H1 (cell line): ENCODE data around the gene CYTIP. TPM values are rescaled to one million over a fixed set of nuclear protein-coding genes. Genes with fewer than 3 reads are reported as not detected.

Experiments
- CTCF ChIA-PET: fragments of 300-600 bp; sonication (Branson Sonifier 250); formaldehyde crosslinking; loops from one replicate; lab custom pipeline; 2021; ENCODE audit not compliant: partially characterized antibody; lab: Charles Lee
- POLR2A ChIA-PET: fragments of 300-600 bp; sonication (Branson Sonifier 250); formaldehyde crosslinking; loops from one replicate; lab custom pipeline; 2021; ENCODE audit warnings: inconsistent platforms; ENCODE audit not compliant: partially characterized antibody; lab: Charles Lee
- DNase-seq, 2 experiments: peaks; one replicate each; pipeline versions ENCODE4 v3.0.0 to v3.0.0-alpha.2; 2010 to 2022; ENCODE audit warnings: low spot score in 2 of 2, low read depth in 1 of 2, mixed read lengths in 1 of 2
- FAIRE-seq: peaks from 2 replicates; lab custom pipeline; 2011; peaks lifted over from hg19 to GRCh38; lab: Jason Lieb, UNC
- H2AFZ ChIP-seq: 2 replicates; pipeline ENCODE4 v1.8.1; 2012; ENCODE audit warnings: low read length, inconsistent platforms
- H2AK5ac ChIP-seq: 2 replicates; pipeline ENCODE4 v1.6.1; 2013; ENCODE audit warnings: low read depth, low read length
- H2BK120ac ChIP-seq: replicated peaks from 2 replicates; pipeline ENCODE3; 2013; ENCODE audit warnings: low read depth, low read length, inconsistent platforms
- H2BK12ac ChIP-seq: 2 replicates; pipeline ENCODE4 v1.6.1; 2013; ENCODE audit warnings: low read depth, low read length
- H2BK15ac ChIP-seq: 2 replicates; pipeline ENCODE4 v1.6.1; 2013; ENCODE audit warnings: low read length
- H2BK20ac ChIP-seq: 2 replicates; pipeline ENCODE4 v1.6.1; 2013; ENCODE audit warnings: low read length
- H2BK5ac ChIP-seq: 2 replicates; pipeline ENCODE4 v1.6.1; 2013; ENCODE audit warnings: low read depth, low read length
- H3K14ac ChIP-seq: 2 replicates; pipeline ENCODE4 v1.6.1; 2013; ENCODE audit warnings: inconsistent platforms; ENCODE audit not compliant: insufficient read length
- H3K18ac ChIP-seq: 2 replicates; pipeline ENCODE4 v1.6.1; 2013; ENCODE audit warnings: low read length; ENCODE audit errors: extremely low read depth
- H3K23ac ChIP-seq: 2 replicates; pipeline ENCODE4 v1.6.1; 2013; ENCODE audit warnings: inconsistent platforms; ENCODE audit not compliant: insufficient read length
- H3K23me2 ChIP-seq: 2 replicates; pipeline ENCODE4 v1.6.1; 2013; ENCODE audit warnings: low read depth, low read length
- H3K27ac ChIP-seq: 2 replicates; pipeline ENCODE4 v1.6.1; 2011; ENCODE audit warnings: low read depth, low read length, inconsistent platforms
- H3K27me3 ChIP-seq, 4 experiments: replicated peaks in 1 of 4; 1 replicate in 1 of 4; 2 replicates in 3 of 4; pipeline versions ENCODE4 v1.6.1 to v1.8.1; 2011 to 2013; ENCODE audit warnings: low read length in 3 of 4, mild to moderate bottlenecking in 3 of 4, inconsistent platforms in 2 of 4, mixed read lengths in 2 of 4, moderate library complexity in 1 of 4; ENCODE audit not compliant: control insufficient read depth in 3 of 4, insufficient read depth in 3 of 4; ENCODE audit errors: extremely low read depth in 1 of 4
- H3K36me3 ChIP-seq, 4 experiments: 2 replicates each; pipeline versions ENCODE4 v1.6.1 to v1.8.1; 2011 to 2013; ENCODE audit warnings: mild to moderate bottlenecking in 4 of 4, low read length in 3 of 4, moderate library complexity in 2 of 4, control low read depth in 1 of 4, inconsistent platforms in 1 of 4; ENCODE audit not compliant: insufficient read depth in 4 of 4, control insufficient read depth in 2 of 4
- H3K4ac ChIP-seq: replicated peaks from 2 replicates; pipeline ENCODE3; 2013; ENCODE audit warnings: low read length, low read depth, mixed read lengths, inconsistent platforms; ENCODE audit not compliant: insufficient read length
- H3K4me1 ChIP-seq, 4 experiments: replicated peaks in 1 of 4; 1 replicate in 1 of 4; 2 replicates in 3 of 4; pipeline versions ENCODE4 v1.6.1 to v1.8.1; 2011 to 2013; ENCODE audit warnings: low read length in 3 of 4, inconsistent platforms in 2 of 4, mixed read lengths in 1 of 4; ENCODE audit not compliant: insufficient read depth in 4 of 4, control insufficient read depth in 3 of 4
- H3K4me2 ChIP-seq, 2 experiments: 2 replicates each; pipeline versions ENCODE4 v1.6.1 to v1.8.1; 2011 to 2013; ENCODE audit warnings: low read depth in 2 of 2, low read length in 2 of 2, control low read depth in 1 of 2, inconsistent platforms in 1 of 2, mild to moderate bottlenecking in 1 of 2; ENCODE audit not compliant: insufficient read depth in 1 of 2
- H3K4me3 ChIP-seq, 4 experiments: fragments of 200-600, 300-600 bp in 1 of 4; sonication (generic), shearing (Covaris generic), sonication (Bioruptor Twin) in 1 of 4; 2 replicates each; pipeline versions ENCODE4 v1.5.1 to v1.8.1; 2011 to 2016; ENCODE audit warnings: low read length in 4 of 4, low read depth in 3 of 4, control low read depth in 2 of 4, inconsistent platforms in 2 of 4, mild to moderate bottlenecking in 2 of 4, mixed read lengths in 1 of 4, moderate library complexity in 1 of 4; ENCODE audit not compliant: insufficient read depth in 2 of 4; ENCODE audit errors: extremely low read depth in 1 of 4
- H3K56ac ChIP-seq: replicated peaks from 2 replicates; pipeline ENCODE3; 2013; ENCODE audit warnings: low read depth, mild to moderate bottlenecking, mixed read lengths, low read length, inconsistent platforms; ENCODE audit not compliant: insufficient read length
- H3K79me1 ChIP-seq: 2 replicates; pipeline ENCODE4 v1.6.1; 2013; ENCODE audit warnings: low read depth, low read length, control low read depth
- H3K79me2 ChIP-seq, 2 experiments: 2 replicates each; pipeline versions ENCODE4 v1.6.1 to v1.8.1; 2012 to 2013; ENCODE audit warnings: low read length in 2 of 2, mild to moderate bottlenecking in 2 of 2, inconsistent platforms in 1 of 2; ENCODE audit not compliant: insufficient read depth in 2 of 2, control insufficient read depth in 1 of 2
- H3K9ac ChIP-seq, 4 experiments: replicated peaks in 1 of 4; 1 replicate in 1 of 4; 2 replicates in 3 of 4; pipeline versions ENCODE4 v1.6.1 to v1.8.1; 2011 to 2013; ENCODE audit warnings: low read depth in 3 of 4, low read length in 3 of 4, control low read depth in 2 of 4, mild to moderate bottlenecking in 2 of 4, moderate library complexity in 2 of 4, inconsistent platforms in 1 of 4; ENCODE audit errors: extremely low read depth in 1 of 4
- H3K9me3 ChIP-seq, 2 experiments: 2 replicates each; pipeline versions ENCODE4 v1.6.1 to v1.8.1; 2012 to 2013; ENCODE audit warnings: mild to moderate bottlenecking in 2 of 2, moderate library complexity in 2 of 2, control low read depth in 1 of 2, inconsistent platforms in 1 of 2, low read depth in 1 of 2, low read length in 1 of 2, mixed read lengths in 1 of 2; ENCODE audit not compliant: insufficient read depth in 2 of 2
- H4K20me1 ChIP-seq, 2 experiments: replicated peaks in 1 of 2; 2 replicates each; pipeline versions ENCODE3 to v1.8.1; 2011 to 2013; ENCODE audit warnings: inconsistent platforms in 2 of 2, low read length in 2 of 2, mild to moderate bottlenecking in 1 of 2; ENCODE audit not compliant: insufficient read depth in 2 of 2, control insufficient read depth in 1 of 2
- H4K5ac ChIP-seq: 2 replicates; pipeline ENCODE4 v1.6.1; 2013; ENCODE audit warnings: low read length, low read depth, mixed read lengths, inconsistent platforms; ENCODE audit not compliant: insufficient read length
- H4K8ac ChIP-seq: 2 replicates; pipeline ENCODE4 v1.8.0; 2013; ENCODE audit warnings: mild to moderate bottlenecking, moderate library complexity, low read length, inconsistent platforms; ENCODE audit not compliant: insufficient read depth; ENCODE audit errors: extremely low read depth
- H4K91ac ChIP-seq: replicated peaks from 2 replicates; pipeline ENCODE3; 2013; ENCODE audit warnings: low read length, mixed read lengths, inconsistent platforms; ENCODE audit not compliant: insufficient read length
- EGR1 ChIP-seq: IDR thresholded peaks from 2 replicates; pipeline ENCODE4 v1.6.1; 2011; ENCODE audit warnings: low read depth, low read length, borderline replicate concordance
- GABPA ChIP-seq: IDR thresholded peaks from 2 replicates; pipeline ENCODE4 v1.6.1; 2011; ENCODE audit warnings: mild to moderate bottlenecking, low read length, moderate library complexity, borderline replicate concordance; ENCODE audit not compliant: insufficient read depth
- HDAC6 ChIP-seq: IDR thresholded peaks from one replicate; pipeline ENCODE4 v1.7.1; 2012; ENCODE audit warnings: low read depth, mild to moderate bottlenecking, inconsistent platforms, low read length, moderate library complexity
- POLR2A ChIP-seq, 2 experiments: IDR thresholded peaks; 1 replicate in 1 of 2; 2 replicates in 1 of 2; pipeline ENCODE4 v1.6.1; 2011; ENCODE audit warnings: low read depth in 2 of 2, low read length in 2 of 2, mild to moderate bottlenecking in 2 of 2; ENCODE audit errors: control extremely low read depth in 1 of 2
- RXRA ChIP-seq: IDR thresholded peaks from 2 replicates; pipeline ENCODE4 v1.6.1; 2011; ENCODE audit warnings: low read depth, mild to moderate bottlenecking, low read length, moderate library complexity; ENCODE audit not compliant: insufficient read depth
- SIN3A ChIP-seq, 2 experiments: IDR thresholded peaks in 1 of 2; conservative IDR thresholded peaks in 1 of 2; 2 replicates each; pipeline ENCODE4 v1.6.1; 2011 to 2012; ENCODE audit warnings: low read length in 2 of 2, improper control_type of control experiment in 1 of 2, low read depth in 1 of 2, mild to moderate bottlenecking in 1 of 2
- SP2 ChIP-seq: IDR thresholded peaks from 2 replicates; pipeline ENCODE4 v1.6.1; 2012; ENCODE audit warnings: mild to moderate bottlenecking, low read length, inconsistent platforms
- WGBS, 2 experiments: shearing (Covaris generic) in 1 of 2; methylation state at CpG; one replicate each; pipeline versions ENCODE4 v1.1.6 to v1.1.7; 2013 to 2015; ENCODE audit warnings: low lambda C conversion rate in 2 of 2, mixed read lengths in 2 of 2, inconsistent platforms in 1 of 2, low coverage in 1 of 2, missing lambda C conversion rate in 1 of 2; ENCODE audit not compliant: insufficient replicate concordance in 2 of 2, insufficient coverage in 1 of 2, insufficient read length in 1 of 2; ENCODE audit errors: extremely low coverage in 1 of 2, missing lambda C conversion rate in 1 of 2; 5-methylcytosine and 5-hydroxymethylcytosine counted together
- polyA plus RNA-seq, 7 experiments: library from polyadenylated mRNA; depleted of rRNA in 3 of 7; stranded (reverse) in 5 of 7; unstranded in 2 of 7; fragments of >200 nt in 5 of 7; fragments of 200-250 nt in 2 of 7; gene quantifications; 1 replicate in 5 of 7; 2 replicates in 1 of 7; 4 replicates in 1 of 7; pipeline versions ENCODE4 v1.2.1 to v1.2.3, GENCODE V29; 2011 to 2013; ENCODE audit warnings: missing spikeins in 2 of 7, mixed read lengths in 2 of 7
- total RNA-seq: library from RNA; stranded (reverse); fragmentation: NEBNext Ultra II Directional; extraction: Animal tissue kit (Norgen Biotek cat#: 25700); gene quantifications from 2 replicates; pipeline ENCODE4 v1.2.1, GENCODE V29; 2021
- TF ChIP-seq, protein P1 (sequence below): IDR thresholded peaks from 2 replicates; pipeline ENCODE4 v1.6.1; 2012; ENCODE audit warnings: low read length, inconsistent platforms

The CYTIP gene
- total and polyA plus RNA-seq, 2 of the 8 experiments (the other 6 are each of a cell fraction or from before 2014, with no cell fraction given), result 0.12 TPM; not detected in 1

DNA sequence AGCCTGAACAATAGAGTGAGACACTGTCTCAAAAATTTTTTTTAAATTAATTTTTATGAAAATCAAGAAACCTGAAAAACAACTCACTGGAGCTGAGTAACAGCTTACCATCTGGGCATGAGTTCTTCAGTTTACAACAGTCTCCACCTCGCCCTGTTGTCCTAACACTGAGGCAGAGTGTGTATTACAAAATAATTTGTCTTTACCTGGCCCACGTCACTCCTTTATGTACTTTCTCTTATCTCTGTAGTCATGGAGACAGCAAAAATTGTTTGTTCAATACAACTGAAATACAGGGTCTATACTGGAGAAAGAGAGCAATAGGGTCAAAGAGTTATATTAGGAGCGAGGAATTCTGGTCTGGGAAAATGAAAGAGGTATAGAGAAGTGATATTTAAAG is 48.1 kb downstream of the CYTIP start:
- Histone ChIP-seq H3K27me3 (no peaks in the 10 kb centered on the region), H3K79me1 (no peaks in the 10 kb centered on the region), H3K4me3 (no peak overlapping the region), H2BK20ac (no peak overlapping the region), H3K23ac (no peak overlapping the region), H2BK120ac (no peak overlapping the region), H2BK12ac (no peak overlapping the region), H4K91ac (no peak overlapping the region), H4K8ac (no peak overlapping the region), H3K9ac (no peak overlapping the region), H3K56ac (no peak overlapping the region), H4K20me1 (no peaks in the 10 kb centered on the region), H3K4ac (no peak overlapping the region), H3K36me3 (no peaks in the 10 kb centered on the region), H4K5ac (no peak overlapping the region), H3K4me1 (no peaks in the 10 kb centered on the region), H3K4me2 (no peak overlapping the region), H3K23me2 (no peaks in the 10 kb centered on the region), H2AFZ (no peak overlapping the region), H2AK5ac (no peak overlapping the region), H3K14ac (no peak overlapping the region), H3K18ac (no peak overlapping the region), H2BK5ac (no peak overlapping the region), H3K79me2 (no peaks in the 10 kb centered on the region), H2BK15ac (no peak overlapping the region), H3K27ac (no peak overlapping the region), H3K9me3 (no peaks in the 10 kb centered on the region)
- DNase-seq, result no peak
- FAIRE-seq, result no peak
- CTCF ChIA-PET, result no interaction called here
- POLR2A ChIA-PET, result no interaction called here
- 83 to 100% methylated on average over 1 to 3 of the region's 3 CpGs for WGBS, 2 experiments
- TF ChIP-seq, protein P1, sequence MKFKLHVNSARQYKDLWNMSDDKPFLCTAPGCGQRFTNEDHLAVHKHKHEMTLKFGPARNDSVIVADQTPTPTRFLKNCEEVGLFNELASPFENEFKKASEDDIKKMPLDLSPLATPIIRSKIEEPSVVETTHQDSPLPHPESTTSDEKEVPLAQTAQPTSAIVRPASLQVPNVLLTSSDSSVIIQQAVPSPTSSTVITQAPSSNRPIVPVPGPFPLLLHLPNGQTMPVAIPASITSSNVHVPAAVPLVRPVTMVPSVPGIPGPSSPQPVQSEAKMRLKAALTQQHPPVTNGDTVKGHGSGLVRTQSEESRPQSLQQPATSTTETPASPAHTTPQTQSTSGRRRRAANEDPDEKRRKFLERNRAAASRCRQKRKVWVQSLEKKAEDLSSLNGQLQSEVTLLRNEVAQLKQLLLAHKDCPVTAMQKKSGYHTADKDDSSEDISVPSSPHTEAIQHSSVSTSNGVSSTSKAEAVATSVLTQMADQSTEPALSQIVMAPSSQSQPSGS, result no peak
- TF ChIP-seq SIN3A (conservative IDR thresholded peaks at IDR 0.05 in 1 of 2, IDR thresholded peaks at IDR 0.05 in 1 of 2; ENCODE audit: low read depth in 1 of 2, low read length in 2 of 2) (no peak), SP2 (no peak), RXRA (no peak), GABPA (no peak), EGR1 (no peak), HDAC6 (no peak), POLR2A (IDR thresholded peaks at IDR 0.05; ENCODE audit: control extremely low read depth in 1 of 2, low read depth in 2 of 2, low read length in 2 of 2) (no peak)
